Fibroblast of mammary gland (primary cell): Measurements from ENCODE around the gene MAP2K4.

Experiments used
- DNase-seq: peaks from one replicate; pipeline ENCODE4 v3.0.0-alpha.2; 2010; ENCODE audit warnings: low read depth
- H3K4me3 ChIP-seq: 2 replicates; pipeline ENCODE4 v1.5.1; 2011; ENCODE audit warnings: low read depth, mild to moderate bottlenecking, low read length, moderate library complexity; ENCODE audit not compliant: control insufficient read depth
- TF ChIP-seq, protein P1 (sequence below): conservative IDR thresholded peaks from 2 replicates; pipeline ENCODE4 v1.5.1; 2011; ENCODE audit warnings: low read depth, low read length, inconsistent platforms; ENCODE audit not compliant: control insufficient read depth, insufficient read depth

Gene MAP2K4

DNA sequence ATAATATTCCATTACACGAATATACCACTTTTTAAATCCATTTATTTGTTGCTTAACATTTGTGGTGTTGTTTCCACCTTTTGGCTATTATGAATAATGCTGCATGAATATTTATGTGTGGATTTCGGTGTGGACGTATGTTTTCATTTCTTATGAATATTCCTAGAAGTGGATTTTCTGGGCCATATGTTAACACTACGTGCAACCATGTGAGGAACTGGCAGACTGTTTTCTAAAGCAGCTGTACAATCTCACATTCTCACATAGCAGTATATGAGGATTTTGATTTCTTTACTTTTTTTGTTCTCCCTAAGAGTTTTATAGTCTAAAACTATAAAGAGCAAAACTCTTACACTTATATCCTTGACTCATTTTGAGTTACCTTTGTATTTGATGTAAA is 143.4 kb downstream of the MAP2K4 start:
- TF ChIP-seq, protein P1, sequence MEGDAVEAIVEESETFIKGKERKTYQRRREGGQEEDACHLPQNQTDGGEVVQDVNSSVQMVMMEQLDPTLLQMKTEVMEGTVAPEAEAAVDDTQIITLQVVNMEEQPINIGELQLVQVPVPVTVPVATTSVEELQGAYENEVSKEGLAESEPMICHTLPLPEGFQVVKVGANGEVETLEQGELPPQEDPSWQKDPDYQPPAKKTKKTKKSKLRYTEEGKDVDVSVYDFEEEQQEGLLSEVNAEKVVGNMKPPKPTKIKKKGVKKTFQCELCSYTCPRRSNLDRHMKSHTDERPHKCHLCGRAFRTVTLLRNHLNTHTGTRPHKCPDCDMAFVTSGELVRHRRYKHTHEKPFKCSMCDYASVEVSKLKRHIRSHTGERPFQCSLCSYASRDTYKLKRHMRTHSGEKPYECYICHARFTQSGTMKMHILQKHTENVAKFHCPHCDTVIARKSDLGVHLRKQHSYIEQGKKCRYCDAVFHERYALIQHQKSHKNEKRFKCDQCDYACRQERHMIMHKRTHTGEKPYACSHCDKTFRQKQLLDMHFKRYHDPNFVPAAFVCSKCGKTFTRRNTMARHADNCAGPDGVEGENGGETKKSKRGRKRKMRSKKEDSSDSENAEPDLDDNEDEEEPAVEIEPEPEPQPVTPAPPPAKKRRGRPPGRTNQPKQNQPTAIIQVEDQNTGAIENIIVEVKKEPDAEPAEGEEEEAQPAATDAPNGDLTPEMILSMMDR, result no peak
- H3K4me3 ChIP-seq, result no peak overlapping the region
- DNase-seq, result no peak

DNA sequence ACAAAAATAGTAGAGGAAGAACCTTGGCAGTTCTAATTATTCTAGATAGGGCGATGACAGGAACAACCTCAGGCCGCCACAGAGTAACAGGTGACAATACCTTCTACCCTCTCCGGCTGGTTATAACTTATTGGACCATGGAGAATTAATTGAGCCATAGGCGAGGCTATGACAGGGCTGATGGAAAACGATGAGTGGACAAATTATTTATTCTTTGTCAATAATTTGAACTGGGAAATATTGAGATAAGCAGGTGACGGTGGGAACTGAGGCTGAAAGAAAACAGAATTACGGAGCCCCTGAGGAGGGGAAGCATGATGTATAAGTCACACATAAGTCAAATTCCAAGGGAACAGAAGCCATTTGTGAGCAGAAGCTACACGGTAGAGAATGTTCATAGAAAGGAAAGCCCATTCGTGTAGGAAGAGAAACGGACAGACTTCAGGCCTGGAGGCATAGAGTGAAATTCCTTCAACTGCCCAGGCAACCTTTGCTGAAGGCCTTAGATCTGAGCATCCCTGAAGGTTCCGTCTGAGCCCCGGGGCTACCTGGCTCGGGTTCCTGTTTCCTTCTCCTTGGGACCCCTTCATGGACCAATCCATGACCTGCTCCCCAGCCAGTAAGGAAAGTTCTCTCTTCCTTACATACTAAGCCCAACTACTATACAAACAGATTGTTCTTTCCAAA is 158.1 kb downstream of the MAP2K4 start:
- no peak for DNase-seq
- H3K4me3 ChIP-seq, result no peak overlapping the region
- TF ChIP-seq, protein P1, result no peak

DNA sequence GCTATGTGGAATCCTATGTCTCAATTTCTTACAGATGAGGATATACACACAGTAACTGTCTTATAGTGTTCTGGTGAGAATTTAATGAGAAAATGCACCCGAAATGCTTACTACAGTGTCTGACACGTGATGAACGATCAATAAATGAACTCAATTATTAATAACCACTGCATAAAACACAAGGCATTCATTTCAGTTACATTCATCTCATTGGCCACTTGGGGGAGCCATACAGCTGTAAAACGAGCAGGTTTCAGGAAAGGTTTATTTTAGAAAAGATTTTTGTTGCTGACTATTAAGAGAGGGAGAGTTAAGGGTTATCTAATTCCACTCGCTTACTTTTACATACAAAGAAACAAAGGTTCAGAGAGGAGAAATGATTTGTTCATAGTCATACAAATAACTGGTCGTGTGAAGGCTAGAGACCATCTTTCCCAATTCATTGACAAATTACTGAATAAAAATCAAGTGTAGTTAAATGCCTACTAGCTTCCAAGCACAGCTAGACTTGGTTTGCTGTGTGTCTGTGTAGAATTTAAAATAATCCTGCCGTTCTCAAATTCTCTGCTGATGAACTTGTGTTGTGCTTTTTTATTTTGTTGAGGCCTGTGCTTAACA is 160.1 kb downstream of the MAP2K4 start:
- TF ChIP-seq, protein P1, result peak; percentile 75
- no peak overlapping the region for H3K4me3 ChIP-seq
- DNase-seq, result peak; percentile 66

DNA sequence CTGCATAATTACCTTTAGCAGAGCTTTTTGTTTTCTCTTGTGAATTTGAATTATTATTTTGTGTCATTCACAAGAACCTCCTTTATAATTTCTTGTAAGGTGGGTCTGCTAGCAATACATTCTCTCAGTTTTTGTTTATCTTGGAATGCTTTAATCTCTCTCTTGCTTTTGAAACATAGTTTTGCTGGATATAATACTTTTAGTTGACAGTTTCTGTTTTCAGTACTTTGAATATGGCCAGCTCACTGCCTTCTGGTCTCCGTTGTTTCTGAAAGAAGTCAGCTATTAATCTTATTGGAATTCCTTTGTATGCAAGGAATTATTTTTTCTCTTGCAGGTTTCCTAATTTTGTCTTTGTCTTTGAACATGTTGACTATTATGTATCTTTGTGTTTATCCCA is 167.0 kb downstream of the MAP2K4 start:
- DNase-seq, result no peak
- TF ChIP-seq, protein P1, result no peak
- no peak overlapping the region for H3K4me3 ChIP-seq

DNA sequence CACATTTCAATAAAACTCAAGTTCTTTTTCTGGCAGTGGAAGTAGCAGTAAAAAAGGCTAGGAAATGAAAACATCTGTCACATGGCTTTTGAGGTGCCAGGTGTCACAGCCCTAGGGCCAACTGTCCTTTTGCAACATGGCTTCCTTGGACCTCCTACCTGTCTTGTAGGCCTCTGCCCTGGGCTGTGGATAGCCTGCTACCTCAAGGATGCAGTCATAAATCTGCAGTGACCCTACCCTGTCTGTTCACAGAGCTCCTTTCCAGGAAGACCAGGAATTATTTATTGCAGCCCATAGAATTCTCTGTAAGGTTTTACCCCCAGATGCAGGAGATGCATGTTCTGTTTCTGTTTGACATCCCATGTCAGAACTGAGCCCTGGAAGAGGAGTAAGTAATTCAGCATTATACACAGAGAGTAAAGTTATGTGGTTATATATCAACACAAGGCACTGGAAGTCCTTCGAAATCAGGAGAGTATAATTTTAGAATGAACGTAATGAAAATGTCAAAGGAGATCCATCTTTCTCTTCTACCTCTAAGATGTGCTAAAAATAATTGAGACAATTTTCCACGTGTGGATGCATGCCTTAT is 172.6 kb downstream of the MAP2K4 start:
- DNase-seq, result no peak
- no peak overlapping the region for H3K4me3 ChIP-seq
- TF ChIP-seq, protein P1, result no peak
